H9 (cell line): Measurements from ENCODE around the gene MOV10. TPM values are rescaled to one million over a fixed set of nuclear protein-coding genes. Genes with fewer than 3 reads are reported as not detected.

ENCODE experiments used
- DNase-seq: peaks from one replicate; pipeline ENCODE4 v3.0.0-alpha.2; 2017
- H2AFZ ChIP-seq: one replicate; pipeline ENCODE4 v1.6.1; 2013; ENCODE audit warnings: mild to moderate bottlenecking, low read length, control low read depth, moderate library complexity
- H2AK5ac ChIP-seq: 2 replicates; pipeline ENCODE4 v1.6.1; 2013; ENCODE audit warnings: low read length, control low read depth, mixed read lengths; ENCODE audit not compliant: insufficient read length
- H2BK120ac ChIP-seq: one replicate; pipeline ENCODE4 v1.6.1; 2013; ENCODE audit warnings: low read depth, mild to moderate bottlenecking, low read length, control low read depth, inconsistent platforms; ENCODE audit not compliant: poor library complexity, severe bottlenecking
- H2BK12ac ChIP-seq: 2 replicates; pipeline ENCODE4 v1.6.1; 2013; ENCODE audit warnings: low read length, control low read depth, mixed read lengths, low read depth; ENCODE audit not compliant: insufficient read length
- H2BK15ac ChIP-seq: 2 replicates; pipeline ENCODE4 v1.6.1; 2013; ENCODE audit warnings: low read depth, low read length, control low read depth
- H2BK20ac ChIP-seq: one replicate; pipeline ENCODE4 v1.6.1; 2013; ENCODE audit warnings: low read depth, mild to moderate bottlenecking, low read length, control low read depth, inconsistent platforms; ENCODE audit not compliant: poor library complexity, severe bottlenecking
- H2BK5ac ChIP-seq: 2 replicates; pipeline ENCODE4 v1.6.1; 2013; ENCODE audit warnings: low read length, control low read depth, mixed read lengths; ENCODE audit not compliant: insufficient read length
- H3K14ac ChIP-seq: 2 replicates; pipeline ENCODE4 v1.6.1; 2013; ENCODE audit warnings: low read length, control low read depth; ENCODE audit not compliant: insufficient read depth
- H3K18ac ChIP-seq: 2 replicates; pipeline ENCODE4 v1.6.1; 2013; ENCODE audit warnings: low read depth, mild to moderate bottlenecking, mixed read lengths, low read length, control low read depth; ENCODE audit not compliant: insufficient read length
- H3K23ac ChIP-seq: 2 replicates; pipeline ENCODE4 v1.6.1; 2013; ENCODE audit warnings: low read length, control low read depth, mixed read lengths, low read depth; ENCODE audit not compliant: insufficient read length
- H3K23me2 ChIP-seq: 2 replicates; pipeline ENCODE4 v1.6.1; 2013; ENCODE audit warnings: low read depth, mild to moderate bottlenecking, mixed read lengths, low read length, control low read depth; ENCODE audit not compliant: insufficient read length, poor library complexity, severe bottlenecking
- H3K27ac ChIP-seq: 2 replicates; pipeline ENCODE4 v1.5.1; 2013; ENCODE audit warnings: low read length, control low read depth, mixed read lengths, low read depth; ENCODE audit not compliant: insufficient read length
- H3K27me3 ChIP-seq: 2 replicates; pipeline ENCODE4 v1.6.1; 2013; ENCODE audit warnings: low read length, control low read depth, inconsistent platforms; ENCODE audit not compliant: insufficient read depth
- H3K4ac ChIP-seq: 2 replicates; pipeline ENCODE4 v1.6.1; 2013; ENCODE audit warnings: low read depth, mild to moderate bottlenecking, control low read depth, inconsistent platforms, low read length, moderate library complexity
- H3K4me1 ChIP-seq: 2 replicates; pipeline ENCODE4 v1.6.1; 2013; ENCODE audit warnings: low read length, control low read depth, inconsistent platforms; ENCODE audit not compliant: insufficient read depth
- H3K4me2 ChIP-seq: 2 replicates; pipeline ENCODE4 v1.6.1; 2013; ENCODE audit warnings: low read length, control low read depth, mixed read lengths; ENCODE audit not compliant: insufficient read length, insufficient read depth
- H3K56ac ChIP-seq: 2 replicates; pipeline ENCODE4 v1.6.1; 2013; ENCODE audit warnings: low read depth, mild to moderate bottlenecking, mixed read lengths, low read length, control low read depth; ENCODE audit not compliant: insufficient read length
- H3K79me1 ChIP-seq: 2 replicates; pipeline ENCODE4 v1.6.1; 2013; ENCODE audit warnings: low read depth, mild to moderate bottlenecking, moderate library complexity, low read length, control low read depth, inconsistent platforms; ENCODE audit not compliant: insufficient read depth, poor library complexity, severe bottlenecking
- H3K79me2 ChIP-seq: 2 replicates; pipeline ENCODE4 v1.6.1; 2013; ENCODE audit warnings: low read length, control low read depth, inconsistent platforms; ENCODE audit not compliant: insufficient read depth
- H3K9ac ChIP-seq: 2 replicates; pipeline ENCODE4 v1.6.1; 2013; ENCODE audit warnings: low read length, control low read depth, mixed read lengths; ENCODE audit not compliant: insufficient read length; ENCODE audit errors: extremely low read depth
- H3K9me3 ChIP-seq: one replicate; pipeline ENCODE4 v1.6.1; 2013; ENCODE audit warnings: low read depth, low read length, inconsistent platforms; ENCODE audit not compliant: control insufficient read depth
- H3T11ph ChIP-seq: one replicate; pipeline ENCODE4 v1.6.1; 2013; ENCODE audit warnings: mild to moderate bottlenecking, low read length, control low read depth, inconsistent platforms
- H4K20me1 ChIP-seq: one replicate; pipeline ENCODE4 v1.6.1; 2013; ENCODE audit not compliant: control insufficient read depth, insufficient read length, insufficient read depth
- H4K5ac ChIP-seq: 2 replicates; pipeline ENCODE4 v1.6.1; 2013; ENCODE audit warnings: low read depth, mild to moderate bottlenecking, mixed read lengths, low read length, control low read depth; ENCODE audit not compliant: insufficient read length
- H4K8ac ChIP-seq: replicated peaks from 2 replicates; pipeline ENCODE4 v1.6.1; 2013; ENCODE audit warnings: low read length, control low read depth, mixed read lengths, low read depth; ENCODE audit not compliant: insufficient read length
- H4K91ac ChIP-seq: 2 replicates; pipeline ENCODE4 v1.6.1; 2013; ENCODE audit warnings: low read depth, mild to moderate bottlenecking, moderate library complexity, mixed read lengths, low read length, control low read depth; ENCODE audit not compliant: insufficient read length
- H3K27ac Mint-ChIP-seq, 3 experiments: 2 replicates in 2 of 3; 3 replicates in 1 of 3; pipeline ENCODE4 v1.8.0; 2020 to 2021; ENCODE audit warnings: mixed read lengths in 3 of 3, mild to moderate bottlenecking in 1 of 3, moderate library complexity in 1 of 3
- H3K27me3 Mint-ChIP-seq: 2 replicates; pipeline ENCODE4 v1.8.0; 2021; ENCODE audit warnings: low read depth, mild to moderate bottlenecking, moderate library complexity, mixed read lengths
- H3K36me3 Mint-ChIP-seq, 3 experiments: 2 replicates in 2 of 3; 3 replicates in 1 of 3; pipeline ENCODE4 v1.8.0; 2020 to 2021; ENCODE audit warnings: low read depth in 3 of 3, mixed read lengths in 3 of 3; ENCODE audit not compliant: insufficient read depth in 1 of 3
- H3K4me1 Mint-ChIP-seq, 2 experiments: 2 replicates each; pipeline ENCODE4 v1.8.0; 2020; ENCODE audit warnings: mixed read lengths in 2 of 2
- H3K4me3 Mint-ChIP-seq, 2 experiments: 2 replicates in 1 of 2; 3 replicates in 1 of 2; pipeline ENCODE4 v1.8.0; 2020 to 2021; ENCODE audit warnings: mild to moderate bottlenecking in 2 of 2, mixed read lengths in 2 of 2, moderate library complexity in 1 of 2
- H3K9me3 Mint-ChIP-seq, 2 experiments: 2 replicates in 1 of 2; 3 replicates in 1 of 2; pipeline ENCODE4 v1.8.0; 2020; ENCODE audit warnings: mild to moderate bottlenecking in 2 of 2, mixed read lengths in 2 of 2, moderate library complexity in 1 of 2
- WGBS: extraction: QIAGEN DNeasy Blood & Tissue Kit; methylation state at CpG from one replicate; pipeline ENCODE4 v1.1.7; 2013; ENCODE audit warnings: missing lambda C conversion rate, low lambda C conversion rate, mixed read lengths; ENCODE audit not compliant: insufficient read length; ENCODE audit errors: extremely low coverage; 5-methylcytosine and 5-hydroxymethylcytosine counted together
- total RNA-seq: library from RNA; stranded (reverse); gene quantifications from 2 replicates; pipeline ENCODE4 v1.2.1, GENCODE V29; 2021
- TF ChIP-seq, protein P1 (sequence below): fragments of 200-600 bp; sonication (generic); conservative IDR thresholded peaks from 3 replicates; pipeline ENCODE4 v1.8.0; 2021; ENCODE audit warnings: antibody characterized with exemption, mild to moderate bottlenecking

Gene MOV10
- total RNA-seq, 1 experiment from 2014 or later: 77.8 TPM

DNA sequence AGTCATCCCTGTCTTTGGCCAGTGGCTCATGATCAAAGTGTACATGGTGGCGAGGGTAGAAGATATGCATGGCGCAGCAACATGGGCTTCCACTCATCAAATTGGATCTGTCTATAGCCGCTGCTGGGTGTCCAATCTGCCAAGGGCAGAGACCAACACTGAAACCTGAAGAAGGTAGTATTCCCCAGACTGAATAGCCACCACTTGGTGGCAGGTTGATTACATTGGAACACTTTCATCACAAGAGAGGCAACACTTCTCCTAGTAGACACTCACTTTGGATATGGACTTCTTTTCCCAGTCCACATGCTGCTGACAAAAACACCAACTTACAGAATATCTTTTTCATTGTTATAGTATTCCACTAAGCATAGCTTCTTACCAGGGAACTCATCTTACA lies 63.1 kb downstream of the MOV10 start:
- Histone ChIP-seq H2AFZ (no peak overlapping the region), H4K20me1 (no peaks in the 10 kb centered on the region), H3K4me2 (no peak overlapping the region), H3K23me2 (no peaks in the 10 kb centered on the region), H3K23ac (no peak overlapping the region), H3K18ac (no peak overlapping the region), H3K79me1 (no peaks in the 10 kb centered on the region), H3K56ac (no peak overlapping the region), H2BK20ac (no peak overlapping the region), H4K8ac (no peak overlapping the region), H3K9me3 (no peaks in the 10 kb centered on the region), H3K79me2 (no peaks in the 10 kb centered on the region), H3K9ac (no peak overlapping the region), H4K91ac (no peak overlapping the region), H4K5ac (no peak overlapping the region), H2BK5ac (no peak overlapping the region), H2BK12ac (no peak overlapping the region), H2BK120ac (no peak overlapping the region), H3K4ac (no peak overlapping the region), H3T11ph (no peak overlapping the region), H3K27ac (no peak overlapping the region), H3K4me1 (no peaks in the 10 kb centered on the region), H3K27me3 (no peaks in the 10 kb centered on the region; the same call in 1 of the 2 replicates), H3K14ac (no peak overlapping the region), H2BK15ac (no peak overlapping the region), H2AK5ac (no peak overlapping the region)
- no peak overlapping the region for H3K4me3 Mint-ChIP-seq
- H3K36me3 Mint-ChIP-seq: 0 out of 7 replicates have a peak, but pooled peaks cover 0 to 3% (median 0%) of the 10 kb centered on the region in 3 experiments
- no peak overlapping the region for H3K27ac Mint-ChIP-seq
- peaks cover 0 to 1% of the 10 kb centered on the region in 2 experiments; a peak in 1 of 5 replicates for H3K9me3 Mint-ChIP-seq
- H3K4me1 Mint-ChIP-seq: peaks cover 6 to 10% of the 10 kb centered on the region in 2 experiments; a peak in 2 of 4 replicates
- peaks cover 37% of the 10 kb centered on the region for H3K27me3 Mint-ChIP-seq
- no CpG with 5 or more reads among the region's 3 CpGs for WGBS
- TF ChIP-seq, protein P1, sequence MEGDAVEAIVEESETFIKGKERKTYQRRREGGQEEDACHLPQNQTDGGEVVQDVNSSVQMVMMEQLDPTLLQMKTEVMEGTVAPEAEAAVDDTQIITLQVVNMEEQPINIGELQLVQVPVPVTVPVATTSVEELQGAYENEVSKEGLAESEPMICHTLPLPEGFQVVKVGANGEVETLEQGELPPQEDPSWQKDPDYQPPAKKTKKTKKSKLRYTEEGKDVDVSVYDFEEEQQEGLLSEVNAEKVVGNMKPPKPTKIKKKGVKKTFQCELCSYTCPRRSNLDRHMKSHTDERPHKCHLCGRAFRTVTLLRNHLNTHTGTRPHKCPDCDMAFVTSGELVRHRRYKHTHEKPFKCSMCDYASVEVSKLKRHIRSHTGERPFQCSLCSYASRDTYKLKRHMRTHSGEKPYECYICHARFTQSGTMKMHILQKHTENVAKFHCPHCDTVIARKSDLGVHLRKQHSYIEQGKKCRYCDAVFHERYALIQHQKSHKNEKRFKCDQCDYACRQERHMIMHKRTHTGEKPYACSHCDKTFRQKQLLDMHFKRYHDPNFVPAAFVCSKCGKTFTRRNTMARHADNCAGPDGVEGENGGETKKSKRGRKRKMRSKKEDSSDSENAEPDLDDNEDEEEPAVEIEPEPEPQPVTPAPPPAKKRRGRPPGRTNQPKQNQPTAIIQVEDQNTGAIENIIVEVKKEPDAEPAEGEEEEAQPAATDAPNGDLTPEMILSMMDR: peak; percentile 31; the same call in 1 of the 3 replicates
- DNase-seq: no peak
